Tongue (tissue), 2 donors: ENCODE measurements around the gene RPAIN. TPM values are rescaled to one million over a fixed set of nuclear protein-coding genes. Genes with fewer than 3 reads are reported as not detected.
A peak's percentile ranks its signal among the peaks of the same experiment; 100 is the strongest.
"Not testable (repeated sequence)": the region's sequence is repeated elsewhere in the genome, so short reads cannot be mapped to it uniquely, and the experiment has no call there.

Experiments
- DNase-seq: peaks from one replicate; pipeline ENCODE4 v3.0.0-alpha.2; 2015
- total RNA-seq: library from RNA; depleted of rRNA; stranded (reverse); fragments of >200 nt; gene quantifications from one replicate; pipeline ENCODE4 v1.2.3, GENCODE V29; 2014

The RPAIN gene
- total RNA-seq, 1 donor from 2014 or later = 39.3 TPM

GRCh38 chr17:5429191-5429887, 9.4 kb downstream of the RPAIN start:
- DNase-seq = no peak

- DNase-seq = no peak
These were observed 10.5 kb downstream of the RPAIN start for GRCh38 chr17:5430413-5430999.

- not testable (repeated sequence) for DNase-seq
These were observed 11.3 kb downstream of the RPAIN start for GRCh38 chr17:5431234-5431633.

GRCh38 chr17:5431949-5432556, 12.1 kb downstream of the RPAIN start:
- DNase-seq = no peak

- no peak for DNase-seq
These were observed 15.0 kb downstream of the RPAIN start for GRCh38 chr17:5434984-5435383.

- not testable (repeated sequence) for DNase-seq
These were observed 15.9 kb downstream of the RPAIN start for GRCh38 chr17:5435781-5436315.

GRCh38 chr17:5437721-5438317, 17.8 kb downstream of the RPAIN start:
- no peak for DNase-seq

GRCh38 chr17:5438716-5439445, 18.9 kb downstream of the RPAIN start, which contains the start of gene C1QBP:
Gene C1QBP, minus strand, starts transcription at chr17:5439155. Its CDS starts 82 bp downstream, at chr17:5439073.
- DNase-seq = peak; percentile 96

GRCh38 chr17:5439446-5439764, 19.4 kb downstream of the RPAIN start:
- no peak for DNase-seq

- DNase-seq = no peak
These were observed 23.7 kb downstream of the RPAIN start for GRCh38 chr17:5443728-5444127.

- DNase-seq = no peak
These were observed 24.2 kb downstream of the RPAIN start for GRCh38 chr17:5444209-5444608.

- no peak for DNase-seq
These were observed 26.8 kb downstream of the RPAIN start for GRCh38 chr17:5446786-5447185.

GRCh38 chr17:5464717-5465507, 44.9 kb downstream of the RPAIN start:
- no peak for DNase-seq

GRCh38 chr17:5466295-5466694, 46.3 kb downstream of the RPAIN start:
- DNase-seq = no peak

- no peak for DNase-seq
These were observed 47.4 kb downstream of the RPAIN start for GRCh38 chr17:5467416-5467815.

- peak; percentile 9 for DNase-seq
These were observed 48.1 kb downstream of the RPAIN start for GRCh38 chr17:5468075-5468473.

- DNase-seq = no peak
These were observed 52.5 kb downstream of the RPAIN start for GRCh38 chr17:5472511-5472910.

- DNase-seq = no peak
These were observed 53.9 kb downstream of the RPAIN start for GRCh38 chr17:5473906-5474305.

GRCh38 chr17:5478992-5479391, 59.0 kb downstream of the RPAIN start:
- DNase-seq = no peak

- DNase-seq = no peak
These were observed 61.0 kb downstream of the RPAIN start for GRCh38 chr17:5480962-5481361.

- DNase-seq = no peak
These were observed 61.5 kb downstream of the RPAIN start for GRCh38 chr17:5481451-5481850.
